Measurements from ENCODE around the gene MYBBP1A. TPM values are rescaled to one million over a fixed set of nuclear protein-coding genes. Genes with fewer than 3 reads are reported as not detected.

Gene MYBBP1A
- total and polyA plus RNA-seq, 9 of the 15 experiments (the other 6 are each of a cell fraction or from before 2014, with no cell fraction given) = 2.0 to 114 (median 47.2) TPM

DNA sequence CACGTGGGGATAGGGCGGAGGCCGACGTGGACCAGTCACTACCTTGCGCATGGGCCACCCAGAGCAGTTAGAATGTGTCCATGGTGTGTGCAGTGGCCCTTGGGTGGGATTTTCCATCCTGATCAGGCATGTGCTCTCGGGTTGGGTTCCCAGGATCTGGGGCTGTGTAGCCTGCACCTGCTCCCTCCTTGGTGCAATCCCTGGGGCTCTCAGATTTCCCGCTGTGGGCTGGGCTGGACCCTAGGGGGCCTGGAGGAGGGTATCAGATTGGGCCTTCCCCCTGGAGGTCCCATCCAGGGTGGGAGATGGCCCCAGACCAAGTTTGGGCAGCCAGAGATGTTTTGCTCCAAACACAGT lies 30.4 kb upstream of the MYBBP1A start (continued):
- TF ChIP-seq SRSF9 (IDR thresholded peaks at IDR 0.05; ENCODE audit: borderline replicate concordance, low read depth, low read length) (no peak), SRSF7 (optimal IDR thresholded peaks at IDR 0.05; ENCODE audit: low read depth, low read length) (no peak), POU5F1 (IDR thresholded peaks at IDR 0.05; ENCODE audit: borderline replicate concordance, low read depth, low read length, partially characterized antibody) (no peak)

DNA sequence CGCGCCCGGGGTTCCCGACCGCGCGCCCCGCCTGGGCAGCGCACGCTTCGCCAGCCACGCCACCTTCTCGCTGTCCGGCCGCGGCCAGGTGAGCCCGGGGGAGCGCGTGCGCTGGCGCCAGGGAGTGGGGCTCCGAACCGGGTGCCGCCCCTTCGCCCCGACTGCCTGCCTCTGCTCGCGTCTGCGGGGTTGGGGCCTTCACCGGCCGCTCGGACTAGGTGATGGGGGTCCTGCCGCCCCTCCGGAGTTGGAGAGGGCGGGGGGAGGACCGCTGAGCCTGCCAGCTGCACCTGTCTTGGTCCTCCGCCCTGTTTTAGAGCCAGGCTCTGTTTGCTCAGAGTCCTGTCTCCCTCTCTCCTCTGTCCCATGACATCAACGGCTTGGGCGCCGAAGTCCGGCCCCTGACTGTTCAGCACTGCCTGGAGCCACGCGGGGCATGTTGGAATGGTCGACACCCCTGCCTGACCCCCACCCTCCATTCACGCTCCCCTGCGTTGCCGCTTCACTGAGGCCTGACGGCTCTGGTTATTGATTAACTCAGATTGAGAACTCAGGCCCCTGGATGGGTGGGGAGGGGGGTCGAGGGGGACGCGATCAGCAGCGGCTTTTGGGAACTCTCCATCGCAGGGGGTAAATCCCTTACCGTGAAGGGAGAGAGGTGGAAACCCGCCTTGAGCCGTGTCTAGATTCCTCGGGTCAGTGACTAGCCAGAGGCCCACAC lies 29.9 kb upstream of the MYBBP1A start:
- in situ Hi-C loops (cut with MboI) = no loop called here
- intact Hi-C loops (cut with micrococcal nuclease) = no loop called here
- Histone ChIP-seq H3K27ac (ENCODE audit: extremely low read depth, low read depth, low read length) (no peak overlapping the region), H3K36me3 (ENCODE audit: control insufficient read depth, insufficient read depth, low read length) (no peaks in the 10 kb centered on the region), H2AFZ (ENCODE audit: low read depth, low read length) (no peak overlapping the region), H3K9ac (ENCODE audit: insufficient read depth in 1 of 2, low read depth in 2 of 2, low read length in 2 of 2) (no peak overlapping the region), H3K79me2 (ENCODE audit: control insufficient read depth, insufficient read depth, low read length) (no peaks in the 10 kb centered on the region), H3K4me1 (replicated peaks in 1 of 2; ENCODE audit: control insufficient read depth in 2 of 2, insufficient read depth in 2 of 2, low read length in 2 of 2) (peaks cover 6 to 25% of the 10 kb centered on the region in 2 experiments; a peak in 4 of 5 replicates), H3K9me3 (replicated peaks; ENCODE audit: control insufficient read depth, insufficient read depth, low read depth, low read length) (no peaks in the 10 kb centered on the region), H4K20me1 (replicated peaks; ENCODE audit: control insufficient read depth, insufficient read depth, low read length) (peaks cover 3% of the 10 kb centered on the region; the same call in 1 of the 2 replicates), H3K4me2 (ENCODE audit: insufficient read depth, low read length) (no peak overlapping the region), H3K27me3 (ENCODE audit: control insufficient read depth in 2 of 2, insufficient read depth in 2 of 2, low read length in 2 of 2) (peaks cover 6 to 78% of the 10 kb centered on the region in 2 experiments; a peak in 3 of 5 replicates), H3K4me3 (no peak overlapping the region), H3K9me1 (ENCODE audit: control insufficient read depth, insufficient read depth, low read length) (no peaks in the 10 kb centered on the region)
- ChIA-PET CTCF (ENCODE audit: low intra/inter-chr PET ratio) (no interaction called here), POLR2A (interaction anchor here (0.6 kb wide), 1 partner anchor 17 kb away, joined by 4 read pairs; no protein-coding TSS in a partner anchor)
- ATAC-seq (no peak), DNase-seq (ENCODE audit: extremely low read depth in 1 of 4, low spot score in 3 of 4) (no peak), FAIRE-seq (no peak)
- BruUV-seq (replicated peaks) = no TSS peak
- WGBS (ENCODE audit: insufficient coverage, low coverage, missing lambda C conversion rate) = 49% methylated on average over 9 of the region's 57 CpGs
- TF ChIP-seq TEAD4 (IDR thresholded peaks at IDR 0.05; ENCODE audit: low read length) (no peak), TEAD4 (CRISPR knock-in tag; IDR thresholded peaks at IDR 0.05; ENCODE audit: borderline replicate concordance) (no peak), ZNF586 (CRISPR knock-in tag; conservative IDR thresholded peaks at IDR 0.05) (no peak), PTTG1 (tag; IDR thresholded peaks at IDR 0.05; ENCODE audit: low read depth) (no peak), TFAM (CRISPR knock-in tag; conservative IDR thresholded peaks at IDR 0.05) (no peak), ZZZ3 (IDR thresholded peaks at IDR 0.05) (no peak), ZC3H11A (IDR thresholded peaks at IDR 0.05; ENCODE audit: low read depth, low read length) (no peak), RFX7 (CRISPR knock-in tag; IDR thresholded peaks at IDR 0.05) (no peak), YBX1 (IDR thresholded peaks at IDR 0.05) (no peak), BRD9 (IDR thresholded peaks at IDR 0.05; ENCODE audit: low read depth, partially characterized antibody) (no peak), PYGO2 (tag; IDR thresholded peaks at IDR 0.05) (no peak), STAG1 (CRISPR knock-in tag; IDR thresholded peaks at IDR 0.05; ENCODE audit: borderline replicate concordance) (no peak)
- TF ChIP-seq, protein P1, sequence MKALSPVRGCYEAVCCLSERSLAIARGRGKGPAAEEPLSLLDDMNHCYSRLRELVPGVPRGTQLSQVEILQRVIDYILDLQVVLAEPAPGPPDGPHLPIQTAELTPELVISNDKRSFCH (CRISPR knock-in tag; IDR thresholded peaks at IDR 0.05) = no peak
- TF ChIP-seq, protein P1 (tag; IDR thresholded peaks at IDR 0.05) = no peak

Data from K562 (cell line).